H1 (cell line): ENCODE results near the gene PRDX2. TPM values are rescaled to one million over a fixed set of nuclear protein-coding genes. Genes with fewer than 3 reads are reported as not detected.
A peak's percentile ranks its signal among the peaks of the same experiment; 100 is the strongest.

Experiments used
- CTCF ChIA-PET: fragments of 300-600 bp; sonication (Branson Sonifier 250); formaldehyde crosslinking; loops from one replicate; lab custom pipeline; 2021; ENCODE audit not compliant: partially characterized antibody; lab: Charles Lee
- POLR2A ChIA-PET: fragments of 300-600 bp; sonication (Branson Sonifier 250); formaldehyde crosslinking; loops from one replicate; lab custom pipeline; 2021; ENCODE audit warnings: inconsistent platforms; ENCODE audit not compliant: partially characterized antibody; lab: Charles Lee
- DNase-seq, 2 experiments: peaks; one replicate each; pipeline versions ENCODE4 v3.0.0 to v3.0.0-alpha.2; 2010 to 2022; ENCODE audit warnings: low spot score in 2 of 2, low read depth in 1 of 2, mixed read lengths in 1 of 2
- FAIRE-seq: peaks from 2 replicates; lab custom pipeline; 2011; peaks lifted over from hg19 to GRCh38; lab: Jason Lieb, UNC
- H2AFZ ChIP-seq: 2 replicates; pipeline ENCODE4 v1.8.1; 2012; ENCODE audit warnings: low read length, inconsistent platforms
- H2AK5ac ChIP-seq: 2 replicates; pipeline ENCODE4 v1.6.1; 2013; ENCODE audit warnings: low read depth, low read length
- H2BK120ac ChIP-seq: replicated peaks from 2 replicates; pipeline ENCODE3; 2013; ENCODE audit warnings: low read depth, low read length, inconsistent platforms
- H2BK12ac ChIP-seq: 2 replicates; pipeline ENCODE4 v1.6.1; 2013; ENCODE audit warnings: low read depth, low read length
- H2BK15ac ChIP-seq: 2 replicates; pipeline ENCODE4 v1.6.1; 2013; ENCODE audit warnings: low read length
- H2BK20ac ChIP-seq: 2 replicates; pipeline ENCODE4 v1.6.1; 2013; ENCODE audit warnings: low read length
- H2BK5ac ChIP-seq: 2 replicates; pipeline ENCODE4 v1.6.1; 2013; ENCODE audit warnings: low read depth, low read length
- H3K14ac ChIP-seq: 2 replicates; pipeline ENCODE4 v1.6.1; 2013; ENCODE audit warnings: inconsistent platforms; ENCODE audit not compliant: insufficient read length
- H3K18ac ChIP-seq: 2 replicates; pipeline ENCODE4 v1.6.1; 2013; ENCODE audit warnings: low read length; ENCODE audit errors: extremely low read depth
- H3K23ac ChIP-seq: 2 replicates; pipeline ENCODE4 v1.6.1; 2013; ENCODE audit warnings: inconsistent platforms; ENCODE audit not compliant: insufficient read length
- H3K23me2 ChIP-seq: 2 replicates; pipeline ENCODE4 v1.6.1; 2013; ENCODE audit warnings: low read depth, low read length
- H3K27ac ChIP-seq: 2 replicates; pipeline ENCODE4 v1.6.1; 2011; ENCODE audit warnings: low read depth, low read length, inconsistent platforms
- H3K27me3 ChIP-seq, 4 experiments: replicated peaks in 1 of 4; 1 replicate in 1 of 4; 2 replicates in 3 of 4; pipeline versions ENCODE4 v1.6.1 to v1.8.1; 2011 to 2013; ENCODE audit warnings: low read length in 3 of 4, mild to moderate bottlenecking in 3 of 4, inconsistent platforms in 2 of 4, mixed read lengths in 2 of 4, moderate library complexity in 1 of 4; ENCODE audit not compliant: control insufficient read depth in 3 of 4, insufficient read depth in 3 of 4; ENCODE audit errors: extremely low read depth in 1 of 4
- H3K36me3 ChIP-seq, 4 experiments: 2 replicates each; pipeline versions ENCODE4 v1.6.1 to v1.8.1; 2011 to 2013; ENCODE audit warnings: mild to moderate bottlenecking in 4 of 4, low read length in 3 of 4, moderate library complexity in 2 of 4, control low read depth in 1 of 4, inconsistent platforms in 1 of 4; ENCODE audit not compliant: insufficient read depth in 4 of 4, control insufficient read depth in 2 of 4
- H3K4ac ChIP-seq: replicated peaks from 2 replicates; pipeline ENCODE3; 2013; ENCODE audit warnings: low read length, low read depth, mixed read lengths, inconsistent platforms; ENCODE audit not compliant: insufficient read length
- H3K4me1 ChIP-seq, 4 experiments: replicated peaks in 1 of 4; 1 replicate in 1 of 4; 2 replicates in 3 of 4; pipeline versions ENCODE4 v1.6.1 to v1.8.1; 2011 to 2013; ENCODE audit warnings: low read length in 3 of 4, inconsistent platforms in 2 of 4, mixed read lengths in 1 of 4; ENCODE audit not compliant: insufficient read depth in 4 of 4, control insufficient read depth in 3 of 4
- H3K4me2 ChIP-seq, 2 experiments: 2 replicates each; pipeline versions ENCODE4 v1.6.1 to v1.8.1; 2011 to 2013; ENCODE audit warnings: low read depth in 2 of 2, low read length in 2 of 2, control low read depth in 1 of 2, inconsistent platforms in 1 of 2, mild to moderate bottlenecking in 1 of 2; ENCODE audit not compliant: insufficient read depth in 1 of 2
- H3K4me3 ChIP-seq, 4 experiments: fragments of 200-600, 300-600 bp in 1 of 4; sonication (generic), shearing (Covaris generic), sonication (Bioruptor Twin) in 1 of 4; 2 replicates each; pipeline versions ENCODE4 v1.5.1 to v1.8.1; 2011 to 2016; ENCODE audit warnings: low read length in 4 of 4, low read depth in 3 of 4, control low read depth in 2 of 4, inconsistent platforms in 2 of 4, mild to moderate bottlenecking in 2 of 4, mixed read lengths in 1 of 4, moderate library complexity in 1 of 4; ENCODE audit not compliant: insufficient read depth in 2 of 4; ENCODE audit errors: extremely low read depth in 1 of 4
- H3K56ac ChIP-seq: replicated peaks from 2 replicates; pipeline ENCODE3; 2013; ENCODE audit warnings: low read depth, mild to moderate bottlenecking, mixed read lengths, low read length, inconsistent platforms; ENCODE audit not compliant: insufficient read length
- H3K79me1 ChIP-seq: 2 replicates; pipeline ENCODE4 v1.6.1; 2013; ENCODE audit warnings: low read depth, low read length, control low read depth
- H3K79me2 ChIP-seq, 2 experiments: 2 replicates each; pipeline versions ENCODE4 v1.6.1 to v1.8.1; 2012 to 2013; ENCODE audit warnings: low read length in 2 of 2, mild to moderate bottlenecking in 2 of 2, inconsistent platforms in 1 of 2; ENCODE audit not compliant: insufficient read depth in 2 of 2, control insufficient read depth in 1 of 2
- H3K9ac ChIP-seq, 4 experiments: replicated peaks in 1 of 4; 1 replicate in 1 of 4; 2 replicates in 3 of 4; pipeline versions ENCODE4 v1.6.1 to v1.8.1; 2011 to 2013; ENCODE audit warnings: low read depth in 3 of 4, low read length in 3 of 4, control low read depth in 2 of 4, mild to moderate bottlenecking in 2 of 4, moderate library complexity in 2 of 4, inconsistent platforms in 1 of 4; ENCODE audit errors: extremely low read depth in 1 of 4
- H3K9me3 ChIP-seq, 2 experiments: 2 replicates each; pipeline versions ENCODE4 v1.6.1 to v1.8.1; 2012 to 2013; ENCODE audit warnings: mild to moderate bottlenecking in 2 of 2, moderate library complexity in 2 of 2, control low read depth in 1 of 2, inconsistent platforms in 1 of 2, low read depth in 1 of 2, low read length in 1 of 2, mixed read lengths in 1 of 2; ENCODE audit not compliant: insufficient read depth in 2 of 2
- H4K20me1 ChIP-seq, 2 experiments: replicated peaks in 1 of 2; 2 replicates each; pipeline versions ENCODE3 to v1.8.1; 2011 to 2013; ENCODE audit warnings: inconsistent platforms in 2 of 2, low read length in 2 of 2, mild to moderate bottlenecking in 1 of 2; ENCODE audit not compliant: insufficient read depth in 2 of 2, control insufficient read depth in 1 of 2
- H4K5ac ChIP-seq: 2 replicates; pipeline ENCODE4 v1.6.1; 2013; ENCODE audit warnings: low read length, low read depth, mixed read lengths, inconsistent platforms; ENCODE audit not compliant: insufficient read length
- H4K8ac ChIP-seq: 2 replicates; pipeline ENCODE4 v1.8.0; 2013; ENCODE audit warnings: mild to moderate bottlenecking, moderate library complexity, low read length, inconsistent platforms; ENCODE audit not compliant: insufficient read depth; ENCODE audit errors: extremely low read depth
- H4K91ac ChIP-seq: replicated peaks from 2 replicates; pipeline ENCODE3; 2013; ENCODE audit warnings: low read length, mixed read lengths, inconsistent platforms; ENCODE audit not compliant: insufficient read length
- ASH2L ChIP-seq: fragments of 200-600, 300-600 bp; sonication (generic); IDR thresholded peaks from one replicate; pipeline ENCODE4 v1.7.1; 2017; ENCODE audit warnings: low read length
- CREB1 ChIP-seq: IDR thresholded peaks from 2 replicates; pipeline ENCODE4 v1.6.1; 2012; ENCODE audit warnings: inconsistent platforms
- GABPA ChIP-seq: IDR thresholded peaks from 2 replicates; pipeline ENCODE4 v1.6.1; 2011; ENCODE audit warnings: mild to moderate bottlenecking, low read length, moderate library complexity, borderline replicate concordance; ENCODE audit not compliant: insufficient read depth
- GTF2F1 ChIP-seq: IDR thresholded peaks from 2 replicates; pipeline ENCODE4 v1.6.1; 2012; ENCODE audit warnings: low read depth, low read length, improper control_type of control experiment, borderline replicate concordance
- KDM5A ChIP-seq: fragments of 200-600 bp; IDR thresholded peaks from 2 replicates; pipeline ENCODE4 v1.7.1; 2012; ENCODE audit warnings: mild to moderate bottlenecking, low read length, inconsistent platforms, mixed read lengths
- PHF8 ChIP-seq: fragments of 200-600 bp; sonication (generic); conservative IDR thresholded peaks from 2 replicates; pipeline ENCODE4 v1.7.1; 2012; ENCODE audit warnings: low read depth, mild to moderate bottlenecking, inconsistent platforms, low read length, moderate library complexity
- POLR2A ChIP-seq, 2 experiments: IDR thresholded peaks; 1 replicate in 1 of 2; 2 replicates in 1 of 2; pipeline ENCODE4 v1.6.1; 2011; ENCODE audit warnings: low read depth in 2 of 2, low read length in 2 of 2, mild to moderate bottlenecking in 2 of 2; ENCODE audit errors: control extremely low read depth in 1 of 2
- POLR2AphosphoS5 ChIP-seq: IDR thresholded peaks from 2 replicates; pipeline ENCODE4 v1.6.1; 2011; ENCODE audit warnings: low read depth, low read length
- SP1 ChIP-seq: IDR thresholded peaks from 2 replicates; pipeline ENCODE4 v1.6.1; 2011; ENCODE audit warnings: low read depth, low read length
- TAF1 ChIP-seq: IDR thresholded peaks from 2 replicates; pipeline ENCODE4 v1.6.1; 2011; ENCODE audit warnings: mild to moderate bottlenecking, low read depth, low read length
- TAF7 ChIP-seq: optimal IDR thresholded peaks from 2 replicates; pipeline ENCODE3; 2011; ENCODE audit warnings: low read depth, mild to moderate bottlenecking, inconsistent platforms, low read length, moderate library complexity, borderline replicate concordance
- TBP ChIP-seq: IDR thresholded peaks from 2 replicates; pipeline ENCODE4 v1.6.1; 2011; ENCODE audit warnings: low read depth, low read length, improper control_type of control experiment
- TCF12 ChIP-seq: IDR thresholded peaks from 2 replicates; pipeline ENCODE4 v1.6.1; 2011; ENCODE audit warnings: low read depth, mild to moderate bottlenecking, low read length
- WGBS, 2 experiments: shearing (Covaris generic) in 1 of 2; methylation state at CpG; one replicate each; pipeline versions ENCODE4 v1.1.6 to v1.1.7; 2013 to 2015; ENCODE audit warnings: low lambda C conversion rate in 2 of 2, mixed read lengths in 2 of 2, inconsistent platforms in 1 of 2, low coverage in 1 of 2, missing lambda C conversion rate in 1 of 2; ENCODE audit not compliant: insufficient replicate concordance in 2 of 2, insufficient coverage in 1 of 2, insufficient read length in 1 of 2; ENCODE audit errors: extremely low coverage in 1 of 2, missing lambda C conversion rate in 1 of 2; 5-methylcytosine and 5-hydroxymethylcytosine counted together
- polyA plus RNA-seq, 7 experiments: library from polyadenylated mRNA; depleted of rRNA in 3 of 7; stranded (reverse) in 5 of 7; unstranded in 2 of 7; fragments of >200 nt in 5 of 7; fragments of 200-250 nt in 2 of 7; gene quantifications; 1 replicate in 5 of 7; 2 replicates in 1 of 7; 4 replicates in 1 of 7; pipeline versions ENCODE4 v1.2.1 to v1.2.3, GENCODE V29; 2011 to 2013; ENCODE audit warnings: missing spikeins in 2 of 7, mixed read lengths in 2 of 7
- total RNA-seq: library from RNA; stranded (reverse); fragmentation: NEBNext Ultra II Directional; extraction: Animal tissue kit (Norgen Biotek cat#: 25700); gene quantifications from 2 replicates; pipeline ENCODE4 v1.2.1, GENCODE V29; 2021

The PRDX2 gene
- total and polyA plus RNA-seq, 2 of the 8 experiments (the other 6 are each of a cell fraction or from before 2014, with no cell fraction given), result 380 to 748 TPM

GRCh38 chr19:12791345-12792050, 10.1 kb downstream of the PRDX2 start, which contains the start of gene JUNB:
Gene JUNB (plus strand): TSS chr19:12791486. CDS start chr19:12791772, 286 bp downstream.
- no peak within 1 kb of the TSS for H2BK5ac ChIP-seq
- WGBS, 2 experiments, result 3% methylated on average over 60 of the region's 73 CpGs; no CpG with 5 or more reads in 1 of the 2 experiments
- CTCF ChIA-PET, result interaction anchor here (0.9 to 17.9 kb wide), 9 partner anchors 11 to 122 kb away, joined by 3 to 288 read pairs (median 4); partner anchors contain the start of genes RNASEH2A and THSD8
- H4K8ac ChIP-seq, result peak within 1 kb of the TSS; percentile 81
- POLR2A ChIA-PET, result interaction anchor here (0.7 to 15.2 kb wide), 18 partner anchors 9 to 95 kb away, joined by 3 to 317 read pairs (median 6); partner anchors contain the start of genes DNASE2, GET3, HOOK2 and PRDX2
- no peak within 1 kb of the TSS for H3K56ac ChIP-seq
- no peak within 1 kb of the TSS for H2BK12ac ChIP-seq
- no peaks in the 10 kb centered on the region for H4K20me1 ChIP-seq
- DNase-seq (peak in 1 of 2 experiments; percentile 88), FAIRE-seq (no peak)
- no peak within 1 kb of the TSS for H2BK120ac ChIP-seq
- H4K5ac ChIP-seq, result no peak within 1 kb of the TSS
- H3K4me1 ChIP-seq, result peaks cover 9 to 39% (median 25%) of the 10 kb centered on the region in 4 experiments
- H3K36me3 ChIP-seq, result no peaks in the 10 kb centered on the region
- no peaks in the 10 kb centered on the region for H3K79me2 ChIP-seq
- H3K4me2 ChIP-seq, result peak within 1 kb of the TSS; percentile 74 to 97
- no peak within 1 kb of the TSS for H3K27ac ChIP-seq
- H3K23ac ChIP-seq, result no peak within 1 kb of the TSS
- H2AK5ac ChIP-seq, result no peak within 1 kb of the TSS; the same call in 1 of the 2 replicates
- peaks cover 0 to 18% (median 13%) of the 10 kb centered on the region in 4 experiments; a peak in 5 of 7 replicates for H3K27me3 ChIP-seq
- no peak within 1 kb of the TSS for H2BK15ac ChIP-seq
- peak within 1 kb of the TSS; percentile 46 to 71 (median 54) for H3K4me3 ChIP-seq
- H3K9me3 ChIP-seq, result no peaks in the 10 kb centered on the region
- H3K79me1 ChIP-seq, result no peaks in the 10 kb centered on the region
- H2AFZ ChIP-seq, result no peak within 1 kb of the TSS
- peak within 1 kb of the TSS; percentile 95 for H3K18ac ChIP-seq
- H4K91ac ChIP-seq, result no peak within 1 kb of the TSS
- peak within 1 kb of the TSS in 3 of 4 experiments; percentile 46 to 63 (median 61); a peak in 6 of 7 replicates for H3K9ac ChIP-seq
- no peak within 1 kb of the TSS for H2BK20ac ChIP-seq
- no peak within 1 kb of the TSS for H3K14ac ChIP-seq
- no peak within 1 kb of the TSS for H3K4ac ChIP-seq
- peaks cover 29% of the 10 kb centered on the region for H3K23me2 ChIP-seq
- TF ChIP-seq POLR2AphosphoS5, result peak; percentile 99
- TF ChIP-seq TBP, result peak; percentile 94
- TF ChIP-seq PHF8, result peak; percentile 64
- TF ChIP-seq SP1, result 0 out of 2 replicates have a peak, but pooled peaks have one; percentile 19
- TF ChIP-seq KDM5A, result no peak
- TF ChIP-seq TAF1, result peak; percentile 93
- TF ChIP-seq CREB1, result peak; percentile 57; the same call in 1 of the 2 replicates
- TF ChIP-seq GABPA, result peak; percentile 58; the same call in 1 of the 2 replicates
- no peak for TF ChIP-seq TCF12
- peak; percentile 95 to 99 for TF ChIP-seq POLR2A (IDR thresholded peaks at IDR 0.05; ENCODE audit: control extremely low read depth in 1 of 2, low read depth in 2 of 2, low read length in 2 of 2)
- TF ChIP-seq TAF7, result peak; percentile 92
- 0 out of 2 replicates have a peak, but pooled peaks have one; percentile 62 for TF ChIP-seq GTF2F1
- peak; percentile 34 for TF ChIP-seq ASH2L
